H9 (cell line): ENCODE measurements around the gene C3orf22. TPM values are rescaled to one million over a fixed set of nuclear protein-coding genes. Genes with fewer than 3 reads are reported as not detected.

ENCODE experiments used
- DNase-seq: peaks from one replicate; pipeline ENCODE4 v3.0.0-alpha.2; 2017
- H2AFZ ChIP-seq: one replicate; pipeline ENCODE4 v1.6.1; 2013; ENCODE audit warnings: mild to moderate bottlenecking, low read length, control low read depth, moderate library complexity
- H2AK5ac ChIP-seq: 2 replicates; pipeline ENCODE4 v1.6.1; 2013; ENCODE audit warnings: low read length, control low read depth, mixed read lengths; ENCODE audit not compliant: insufficient read length
- H2BK120ac ChIP-seq: one replicate; pipeline ENCODE4 v1.6.1; 2013; ENCODE audit warnings: low read depth, mild to moderate bottlenecking, low read length, control low read depth, inconsistent platforms; ENCODE audit not compliant: poor library complexity, severe bottlenecking
- H2BK12ac ChIP-seq: 2 replicates; pipeline ENCODE4 v1.6.1; 2013; ENCODE audit warnings: low read length, control low read depth, mixed read lengths, low read depth; ENCODE audit not compliant: insufficient read length
- H2BK15ac ChIP-seq: 2 replicates; pipeline ENCODE4 v1.6.1; 2013; ENCODE audit warnings: low read depth, low read length, control low read depth
- H2BK20ac ChIP-seq: one replicate; pipeline ENCODE4 v1.6.1; 2013; ENCODE audit warnings: low read depth, mild to moderate bottlenecking, low read length, control low read depth, inconsistent platforms; ENCODE audit not compliant: poor library complexity, severe bottlenecking
- H2BK5ac ChIP-seq: 2 replicates; pipeline ENCODE4 v1.6.1; 2013; ENCODE audit warnings: low read length, control low read depth, mixed read lengths; ENCODE audit not compliant: insufficient read length
- H3K14ac ChIP-seq: 2 replicates; pipeline ENCODE4 v1.6.1; 2013; ENCODE audit warnings: low read length, control low read depth; ENCODE audit not compliant: insufficient read depth
- H3K18ac ChIP-seq: 2 replicates; pipeline ENCODE4 v1.6.1; 2013; ENCODE audit warnings: low read depth, mild to moderate bottlenecking, mixed read lengths, low read length, control low read depth; ENCODE audit not compliant: insufficient read length
- H3K23ac ChIP-seq: 2 replicates; pipeline ENCODE4 v1.6.1; 2013; ENCODE audit warnings: low read length, control low read depth, mixed read lengths, low read depth; ENCODE audit not compliant: insufficient read length
- H3K23me2 ChIP-seq: 2 replicates; pipeline ENCODE4 v1.6.1; 2013; ENCODE audit warnings: low read depth, mild to moderate bottlenecking, mixed read lengths, low read length, control low read depth; ENCODE audit not compliant: insufficient read length, poor library complexity, severe bottlenecking
- H3K27ac ChIP-seq: 2 replicates; pipeline ENCODE4 v1.5.1; 2013; ENCODE audit warnings: low read length, control low read depth, mixed read lengths, low read depth; ENCODE audit not compliant: insufficient read length
- H3K27me3 ChIP-seq: 2 replicates; pipeline ENCODE4 v1.6.1; 2013; ENCODE audit warnings: low read length, control low read depth, inconsistent platforms; ENCODE audit not compliant: insufficient read depth
- H3K4ac ChIP-seq: 2 replicates; pipeline ENCODE4 v1.6.1; 2013; ENCODE audit warnings: low read depth, mild to moderate bottlenecking, control low read depth, inconsistent platforms, low read length, moderate library complexity
- H3K4me1 ChIP-seq: 2 replicates; pipeline ENCODE4 v1.6.1; 2013; ENCODE audit warnings: low read length, control low read depth, inconsistent platforms; ENCODE audit not compliant: insufficient read depth
- H3K4me2 ChIP-seq: 2 replicates; pipeline ENCODE4 v1.6.1; 2013; ENCODE audit warnings: low read length, control low read depth, mixed read lengths; ENCODE audit not compliant: insufficient read length, insufficient read depth
- H3K56ac ChIP-seq: 2 replicates; pipeline ENCODE4 v1.6.1; 2013; ENCODE audit warnings: low read depth, mild to moderate bottlenecking, mixed read lengths, low read length, control low read depth; ENCODE audit not compliant: insufficient read length
- H3K79me1 ChIP-seq: 2 replicates; pipeline ENCODE4 v1.6.1; 2013; ENCODE audit warnings: low read depth, mild to moderate bottlenecking, moderate library complexity, low read length, control low read depth, inconsistent platforms; ENCODE audit not compliant: insufficient read depth, poor library complexity, severe bottlenecking
- H3K79me2 ChIP-seq: 2 replicates; pipeline ENCODE4 v1.6.1; 2013; ENCODE audit warnings: low read length, control low read depth, inconsistent platforms; ENCODE audit not compliant: insufficient read depth
- H3K9ac ChIP-seq: 2 replicates; pipeline ENCODE4 v1.6.1; 2013; ENCODE audit warnings: low read length, control low read depth, mixed read lengths; ENCODE audit not compliant: insufficient read length; ENCODE audit errors: extremely low read depth
- H3K9me3 ChIP-seq: one replicate; pipeline ENCODE4 v1.6.1; 2013; ENCODE audit warnings: low read depth, low read length, inconsistent platforms; ENCODE audit not compliant: control insufficient read depth
- H3T11ph ChIP-seq: one replicate; pipeline ENCODE4 v1.6.1; 2013; ENCODE audit warnings: mild to moderate bottlenecking, low read length, control low read depth, inconsistent platforms
- H4K20me1 ChIP-seq: one replicate; pipeline ENCODE4 v1.6.1; 2013; ENCODE audit not compliant: control insufficient read depth, insufficient read length, insufficient read depth
- H4K5ac ChIP-seq: 2 replicates; pipeline ENCODE4 v1.6.1; 2013; ENCODE audit warnings: low read depth, mild to moderate bottlenecking, mixed read lengths, low read length, control low read depth; ENCODE audit not compliant: insufficient read length
- H4K8ac ChIP-seq: replicated peaks from 2 replicates; pipeline ENCODE4 v1.6.1; 2013; ENCODE audit warnings: low read length, control low read depth, mixed read lengths, low read depth; ENCODE audit not compliant: insufficient read length
- H4K91ac ChIP-seq: 2 replicates; pipeline ENCODE4 v1.6.1; 2013; ENCODE audit warnings: low read depth, mild to moderate bottlenecking, moderate library complexity, mixed read lengths, low read length, control low read depth; ENCODE audit not compliant: insufficient read length
- H3K27ac Mint-ChIP-seq, 3 experiments: 2 replicates in 2 of 3; 3 replicates in 1 of 3; pipeline ENCODE4 v1.8.0; 2020 to 2021; ENCODE audit warnings: mixed read lengths in 3 of 3, mild to moderate bottlenecking in 1 of 3, moderate library complexity in 1 of 3
- H3K27me3 Mint-ChIP-seq: 2 replicates; pipeline ENCODE4 v1.8.0; 2021; ENCODE audit warnings: low read depth, mild to moderate bottlenecking, moderate library complexity, mixed read lengths
- H3K36me3 Mint-ChIP-seq, 3 experiments: 2 replicates in 2 of 3; 3 replicates in 1 of 3; pipeline ENCODE4 v1.8.0; 2020 to 2021; ENCODE audit warnings: low read depth in 3 of 3, mixed read lengths in 3 of 3; ENCODE audit not compliant: insufficient read depth in 1 of 3
- H3K4me1 Mint-ChIP-seq, 2 experiments: 2 replicates each; pipeline ENCODE4 v1.8.0; 2020; ENCODE audit warnings: mixed read lengths in 2 of 2
- H3K4me3 Mint-ChIP-seq, 2 experiments: 2 replicates in 1 of 2; 3 replicates in 1 of 2; pipeline ENCODE4 v1.8.0; 2020 to 2021; ENCODE audit warnings: mild to moderate bottlenecking in 2 of 2, mixed read lengths in 2 of 2, moderate library complexity in 1 of 2
- H3K9me3 Mint-ChIP-seq, 2 experiments: 2 replicates in 1 of 2; 3 replicates in 1 of 2; pipeline ENCODE4 v1.8.0; 2020; ENCODE audit warnings: mild to moderate bottlenecking in 2 of 2, mixed read lengths in 2 of 2, moderate library complexity in 1 of 2
- WGBS: extraction: QIAGEN DNeasy Blood & Tissue Kit; methylation state at CpG from one replicate; pipeline ENCODE4 v1.1.7; 2013; ENCODE audit warnings: missing lambda C conversion rate, low lambda C conversion rate, mixed read lengths; ENCODE audit not compliant: insufficient read length; ENCODE audit errors: extremely low coverage; 5-methylcytosine and 5-hydroxymethylcytosine counted together
- total RNA-seq: library from RNA; stranded (reverse); gene quantifications from 2 replicates; pipeline ENCODE4 v1.2.1, GENCODE V29; 2021
- TF ChIP-seq, protein P1 (sequence below): fragments of 200-600 bp; sonication (generic); conservative IDR thresholded peaks from 3 replicates; pipeline ENCODE4 v1.8.0; 2021; ENCODE audit warnings: antibody characterized with exemption, mild to moderate bottlenecking

Gene C3orf22
- total RNA-seq, 1 experiment from 2014 or later: not detected

DNA sequence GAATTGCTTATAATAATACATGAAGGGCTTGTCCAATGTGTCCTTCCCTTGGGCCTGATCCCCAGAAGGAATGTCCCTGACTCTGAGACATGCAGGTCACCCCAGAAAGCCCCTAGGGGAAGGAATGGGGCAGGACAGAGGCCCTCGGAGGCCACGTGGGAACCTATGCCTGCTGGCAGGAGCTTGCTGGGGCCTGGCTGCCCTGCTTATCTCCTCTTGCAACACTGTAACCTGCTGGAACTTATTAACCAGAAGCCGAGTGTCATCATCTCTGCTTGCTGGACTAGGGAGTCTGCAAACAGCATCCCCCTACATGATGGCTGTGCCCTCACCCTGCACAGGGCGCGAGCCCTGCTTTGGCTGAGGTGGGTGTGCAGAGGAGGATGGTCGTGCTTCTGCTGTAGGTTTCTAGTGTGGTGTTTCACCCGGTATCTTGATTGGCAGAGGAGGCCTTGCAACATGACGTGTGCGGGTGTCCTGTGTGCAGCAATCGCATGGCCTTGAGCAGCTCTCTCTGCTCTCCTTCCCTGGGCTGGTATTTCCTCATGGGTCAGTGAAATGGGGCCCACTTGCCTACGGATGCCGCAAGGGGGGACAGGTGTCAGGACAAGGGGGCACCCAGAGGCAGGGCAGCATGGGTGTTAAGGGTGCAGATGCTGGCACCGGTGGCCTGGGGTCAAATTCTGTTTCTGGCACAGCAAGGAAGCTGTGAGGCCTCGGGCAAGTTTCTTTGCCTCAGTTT is 29.8 kb downstream of the C3orf22 start:
- H4K91ac ChIP-seq: no peak overlapping the region
- no peak overlapping the region for H2BK20ac ChIP-seq
- H3K56ac ChIP-seq: no peak overlapping the region
- Mint-ChIP-seq H3K9me3 (no peaks in the 10 kb centered on the region), H3K4me3 (no peak overlapping the region), H3K36me3 (no peaks in the 10 kb centered on the region; a peak in 1 of 7 replicates), H3K27me3 (peaks cover 28% of the 10 kb centered on the region), H3K4me1 (peaks cover 3 to 13% of the 10 kb centered on the region in 2 experiments; a peak in 3 of 4 replicates), H3K27ac (peak overlapping the region in 1 of 3 experiments; percentile 52; a peak in 2 of 7 replicates)
- H3K4me2 ChIP-seq: no peak overlapping the region
- no peak overlapping the region for H2BK15ac ChIP-seq
- no CpG with 5 or more reads among the region's 14 CpGs for WGBS
- no peak overlapping the region for H4K8ac ChIP-seq
- no peak overlapping the region for H3K27ac ChIP-seq
- H2AK5ac ChIP-seq: no peak overlapping the region
- H3K14ac ChIP-seq: no peak overlapping the region; the same call in 1 of the 2 replicates
- no peak overlapping the region for H2BK12ac ChIP-seq
- DNase-seq: no peak
- no peak overlapping the region for H3K9ac ChIP-seq
- no peak overlapping the region for H4K5ac ChIP-seq
- H2BK5ac ChIP-seq: no peak overlapping the region
- no peaks in the 10 kb centered on the region for H3K23me2 ChIP-seq
- H3K18ac ChIP-seq: no peak overlapping the region
- no peaks in the 10 kb centered on the region for H4K20me1 ChIP-seq
- H2AFZ ChIP-seq: no peak overlapping the region
- H3K4me1 ChIP-seq: no peaks in the 10 kb centered on the region
- no peak overlapping the region for H2BK120ac ChIP-seq
- no peaks in the 10 kb centered on the region for H3K9me3 ChIP-seq
- no peaks in the 10 kb centered on the region for H3K79me1 ChIP-seq
- TF ChIP-seq, protein P1, sequence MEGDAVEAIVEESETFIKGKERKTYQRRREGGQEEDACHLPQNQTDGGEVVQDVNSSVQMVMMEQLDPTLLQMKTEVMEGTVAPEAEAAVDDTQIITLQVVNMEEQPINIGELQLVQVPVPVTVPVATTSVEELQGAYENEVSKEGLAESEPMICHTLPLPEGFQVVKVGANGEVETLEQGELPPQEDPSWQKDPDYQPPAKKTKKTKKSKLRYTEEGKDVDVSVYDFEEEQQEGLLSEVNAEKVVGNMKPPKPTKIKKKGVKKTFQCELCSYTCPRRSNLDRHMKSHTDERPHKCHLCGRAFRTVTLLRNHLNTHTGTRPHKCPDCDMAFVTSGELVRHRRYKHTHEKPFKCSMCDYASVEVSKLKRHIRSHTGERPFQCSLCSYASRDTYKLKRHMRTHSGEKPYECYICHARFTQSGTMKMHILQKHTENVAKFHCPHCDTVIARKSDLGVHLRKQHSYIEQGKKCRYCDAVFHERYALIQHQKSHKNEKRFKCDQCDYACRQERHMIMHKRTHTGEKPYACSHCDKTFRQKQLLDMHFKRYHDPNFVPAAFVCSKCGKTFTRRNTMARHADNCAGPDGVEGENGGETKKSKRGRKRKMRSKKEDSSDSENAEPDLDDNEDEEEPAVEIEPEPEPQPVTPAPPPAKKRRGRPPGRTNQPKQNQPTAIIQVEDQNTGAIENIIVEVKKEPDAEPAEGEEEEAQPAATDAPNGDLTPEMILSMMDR: peak; percentile 31; the same call in 1 of the 3 replicates
- no peak overlapping the region for H3T11ph ChIP-seq
- H3K23ac ChIP-seq: no peak overlapping the region
- H3K4ac ChIP-seq: no peak overlapping the region
- H3K27me3 ChIP-seq: no peaks in the 10 kb centered on the region
- H3K79me2 ChIP-seq: no peaks in the 10 kb centered on the region
